Adipocyte (in vitro differentiated cells): ENCODE results near the gene GLTP.

Source experiments
- DNase-seq: peaks from one replicate; pipeline ENCODE4 v3.0.0-alpha.2; 2015; ENCODE audit warnings: low read depth
- H3K27me3 ChIP-seq: replicated peaks from 2 replicates; pipeline ENCODE4 v1.7.0; 2013; ENCODE audit warnings: mild to moderate bottlenecking, low read length, moderate library complexity; ENCODE audit not compliant: control insufficient read depth, insufficient read depth
- H3K36me3 ChIP-seq: 2 replicates; pipeline ENCODE4 v1.7.0; 2013; ENCODE audit warnings: low read length, mild to moderate bottlenecking, moderate library complexity; ENCODE audit not compliant: control insufficient read depth, insufficient read depth, severe bottlenecking
- H3K4me1 ChIP-seq: 2 replicates; pipeline ENCODE4 v1.7.0; 2013; ENCODE audit warnings: mild to moderate bottlenecking, low read length, moderate library complexity; ENCODE audit not compliant: control insufficient read depth, insufficient read depth
- H3K4me3 ChIP-seq: 2 replicates; pipeline ENCODE4 v1.7.0; 2013; ENCODE audit warnings: mild to moderate bottlenecking, low read length, moderate library complexity
- H3K9ac ChIP-seq: 2 replicates; pipeline ENCODE4 v1.7.0; 2013; ENCODE audit warnings: mild to moderate bottlenecking, low read length, moderate library complexity
- H3K9me3 ChIP-seq: 2 replicates; pipeline ENCODE4 v1.7.0; 2013; ENCODE audit warnings: mild to moderate bottlenecking, low read length, moderate library complexity; ENCODE audit not compliant: control insufficient read depth

GLTP gene

DNA sequence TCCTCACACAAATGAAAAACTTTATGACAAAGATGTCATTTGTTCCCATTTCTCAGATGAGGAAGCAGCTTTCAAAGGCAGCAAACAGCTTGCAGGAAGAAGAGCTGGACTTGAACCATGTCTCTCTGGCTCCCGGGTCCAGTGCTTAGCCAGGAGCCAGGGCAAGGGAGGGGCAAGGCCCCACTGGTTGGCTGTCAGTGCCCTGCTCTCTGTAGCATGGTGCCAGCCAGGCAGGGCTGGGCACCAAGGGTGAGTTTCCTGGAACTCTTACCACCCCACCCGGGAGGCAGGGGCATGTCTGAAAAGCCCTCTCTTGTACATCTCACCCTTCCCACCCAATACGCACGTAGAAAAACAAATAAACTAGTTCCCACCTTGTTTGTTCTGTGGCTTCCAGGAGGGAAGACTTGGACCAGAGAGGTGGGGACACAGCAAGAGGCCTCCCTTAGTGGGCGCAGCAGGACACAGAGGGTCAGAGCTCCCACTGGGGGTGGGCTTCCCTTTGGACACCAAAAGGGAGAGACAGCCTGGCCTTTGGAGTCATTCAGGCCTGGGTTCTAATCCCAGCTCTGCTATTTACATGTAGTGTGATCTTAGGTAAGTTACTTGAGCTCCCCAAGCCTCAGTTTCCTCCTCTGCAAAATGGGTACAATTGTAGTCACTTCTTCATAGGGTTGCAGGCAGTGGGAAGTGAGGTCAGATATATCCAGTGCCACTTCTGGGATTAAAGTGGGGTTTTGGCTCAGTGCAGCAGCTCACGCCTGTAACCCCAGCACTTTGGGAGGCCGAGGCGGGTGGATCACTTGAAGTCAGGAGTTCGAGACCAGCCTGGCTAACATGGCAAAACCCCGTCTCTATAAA lies 64.4 kb downstream of the GLTP start:
- no peak for DNase-seq
- Histone ChIP-seq H3K27me3 (no peaks in the 10 kb centered on the region), H3K4me1 (peaks cover 8% of the 10 kb centered on the region), H3K4me3 (no peak overlapping the region), H3K36me3 (peaks cover 8% of the 10 kb centered on the region), H3K9ac (no peak overlapping the region), H3K9me3 (peaks cover 5% of the 10 kb centered on the region)

DNA sequence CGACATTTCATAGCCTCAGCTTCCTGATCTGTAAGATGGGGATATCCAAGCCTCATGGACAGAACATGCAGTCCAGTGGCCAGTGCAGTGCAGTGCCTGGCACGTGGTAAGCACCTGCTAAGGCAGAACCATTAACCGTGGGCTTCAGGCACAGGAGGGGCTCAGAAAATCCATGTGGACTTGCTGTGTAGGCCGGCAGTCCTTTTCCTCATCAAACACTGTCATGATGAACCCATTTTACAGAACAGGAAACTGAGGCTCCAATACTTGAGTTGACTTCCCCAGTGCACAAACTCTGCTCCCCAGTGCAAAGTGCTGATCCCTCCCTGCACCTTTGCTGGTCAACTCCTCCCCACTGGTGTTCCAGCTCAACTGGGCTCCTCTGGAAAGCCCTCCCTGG lies 65.1 kb downstream of the GLTP start:
- peaks cover 8% of the 10 kb centered on the region for H3K4me1 ChIP-seq
- peaks cover 8% of the 10 kb centered on the region for H3K36me3 ChIP-seq
- DNase-seq: no peak
- H3K4me3 ChIP-seq: no peak overlapping the region
- H3K9ac ChIP-seq: no peak overlapping the region
- H3K9me3 ChIP-seq: peaks cover 5% of the 10 kb centered on the region
- no peaks in the 10 kb centered on the region for H3K27me3 ChIP-seq

DNA sequence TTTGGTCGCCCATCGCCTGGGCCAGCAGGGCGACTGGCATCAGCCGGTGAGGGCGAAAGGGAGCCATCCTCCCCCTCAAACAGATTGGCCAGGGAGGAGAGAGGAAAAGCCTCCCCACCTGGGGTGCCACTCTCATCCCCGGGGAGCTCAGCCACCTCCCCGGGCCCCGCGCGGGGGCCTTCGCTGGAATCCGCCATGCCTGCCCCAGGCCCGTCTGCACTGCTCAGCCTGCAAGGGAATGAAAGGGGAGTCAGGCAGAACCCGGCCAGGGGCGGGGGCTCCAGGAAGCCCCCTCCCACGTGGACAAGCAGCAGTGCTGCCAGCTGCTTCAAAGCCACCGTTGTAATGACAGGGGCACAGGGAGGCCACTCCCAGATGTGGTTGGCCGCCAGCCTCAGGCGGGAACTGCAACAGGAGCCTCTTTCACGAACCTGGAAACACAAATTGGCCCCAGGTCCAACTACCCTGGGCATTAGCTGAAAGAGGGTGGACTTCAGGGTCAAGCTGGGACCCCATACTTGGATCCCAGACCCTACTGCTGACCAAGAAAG lies 65.7 kb downstream of the GLTP start:
- DNase-seq: no peak
- Histone ChIP-seq H3K9me3 (peaks cover 5% of the 10 kb centered on the region), H3K4me3 (no peak overlapping the region), H3K9ac (no peak overlapping the region), H3K36me3 (peaks cover 8% of the 10 kb centered on the region), H3K27me3 (no peaks in the 10 kb centered on the region), H3K4me1 (peaks cover 8% of the 10 kb centered on the region)

DNA sequence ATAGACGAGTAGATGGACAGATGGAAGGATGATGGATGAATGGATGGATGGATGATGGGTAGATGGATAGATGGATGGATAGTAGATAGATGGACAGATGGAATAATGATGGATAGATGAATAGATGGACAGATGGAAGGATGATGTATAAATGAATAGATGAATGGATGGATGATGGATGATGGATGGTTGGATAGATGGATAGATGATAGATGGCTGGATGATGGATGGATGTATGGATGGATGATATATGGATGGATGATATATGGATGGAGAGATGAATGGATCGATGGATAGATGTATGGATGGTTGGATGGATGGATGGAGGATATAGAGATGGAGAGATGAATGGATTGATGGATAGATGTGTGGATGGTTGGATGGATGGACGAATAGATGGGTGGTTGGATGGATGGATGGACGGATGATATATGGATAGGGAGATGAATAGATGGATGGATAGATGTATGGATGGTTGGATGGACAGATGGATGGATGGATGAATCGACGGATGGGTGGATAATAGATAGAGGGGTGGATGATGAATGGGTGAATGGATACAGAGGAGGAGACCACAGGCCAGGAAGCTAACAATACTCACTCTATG lies 66.4 kb downstream of the GLTP start:
- Histone ChIP-seq H3K9ac (no peak overlapping the region), H3K4me3 (no peak overlapping the region), H3K36me3 (peaks cover 8% of the 10 kb centered on the region), H3K9me3 (peaks cover 5% of the 10 kb centered on the region), H3K4me1 (peaks cover 4% of the 10 kb centered on the region), H3K27me3 (no peaks in the 10 kb centered on the region)
- DNase-seq: no peak

DNA sequence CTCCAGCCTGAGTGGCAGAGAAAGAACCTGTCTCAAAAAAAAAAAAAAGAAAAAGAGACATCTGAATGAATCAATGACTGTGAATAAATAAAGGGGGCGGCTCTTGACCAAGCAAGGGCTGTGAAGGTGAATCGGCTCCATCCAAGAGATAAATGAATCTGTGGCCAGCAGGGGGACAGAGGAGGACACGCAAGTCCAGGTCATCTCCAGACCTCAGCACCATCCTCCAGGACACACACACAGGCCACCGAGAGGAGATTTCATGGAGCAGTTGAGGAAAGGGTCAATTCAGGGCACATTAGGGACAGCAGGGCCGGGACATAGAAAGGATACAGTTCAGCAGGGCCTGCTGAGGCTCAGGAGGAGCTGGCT lies 68.7 kb downstream of the GLTP start:
- Histone ChIP-seq H3K36me3 (peaks cover 8% of the 10 kb centered on the region), H3K4me3 (no peak overlapping the region), H3K9ac (no peak overlapping the region), H3K9me3 (peaks cover 5% of the 10 kb centered on the region), H3K4me1 (no peaks in the 10 kb centered on the region), H3K27me3 (no peaks in the 10 kb centered on the region)
- no peak for DNase-seq

DNA sequence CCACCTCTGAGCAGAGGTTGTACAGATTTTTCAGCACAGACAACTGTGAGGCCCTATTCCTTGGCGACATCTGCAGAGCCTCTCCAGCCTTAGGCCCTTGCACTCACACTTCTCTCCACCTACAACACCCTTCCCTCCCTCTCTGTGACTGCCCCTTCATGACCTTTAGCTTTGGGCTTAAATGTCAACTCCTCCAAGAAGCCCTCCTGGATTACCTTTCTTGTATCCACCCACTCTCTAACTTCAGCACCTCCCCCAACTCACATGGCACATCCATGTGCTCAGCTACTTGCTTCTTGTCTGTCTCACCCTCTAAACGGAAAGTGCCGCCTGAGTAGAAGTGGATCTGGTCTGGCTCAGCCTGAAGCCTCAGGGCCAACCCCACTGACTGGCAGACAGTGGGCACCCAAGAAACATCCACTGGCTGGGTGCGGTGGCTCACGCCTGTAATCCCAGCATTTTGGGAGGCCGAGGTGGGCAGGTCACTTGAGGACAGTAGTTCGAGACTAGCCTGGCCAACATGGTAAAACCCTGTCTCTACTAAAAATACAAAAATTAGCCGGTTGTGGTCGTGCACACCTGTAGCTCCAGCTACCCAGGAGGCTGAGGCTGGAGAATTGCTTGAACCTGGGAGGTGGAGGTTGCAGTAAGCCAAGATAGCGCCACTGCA lies 69.3 kb downstream of the GLTP start:
- Histone ChIP-seq H3K27me3 (no peaks in the 10 kb centered on the region), H3K4me3 (no peak overlapping the region), H3K4me1 (no peaks in the 10 kb centered on the region), H3K9ac (no peak overlapping the region), H3K36me3 (peaks cover 8% of the 10 kb centered on the region), H3K9me3 (peaks cover 5% of the 10 kb centered on the region)
- no peak for DNase-seq

DNA sequence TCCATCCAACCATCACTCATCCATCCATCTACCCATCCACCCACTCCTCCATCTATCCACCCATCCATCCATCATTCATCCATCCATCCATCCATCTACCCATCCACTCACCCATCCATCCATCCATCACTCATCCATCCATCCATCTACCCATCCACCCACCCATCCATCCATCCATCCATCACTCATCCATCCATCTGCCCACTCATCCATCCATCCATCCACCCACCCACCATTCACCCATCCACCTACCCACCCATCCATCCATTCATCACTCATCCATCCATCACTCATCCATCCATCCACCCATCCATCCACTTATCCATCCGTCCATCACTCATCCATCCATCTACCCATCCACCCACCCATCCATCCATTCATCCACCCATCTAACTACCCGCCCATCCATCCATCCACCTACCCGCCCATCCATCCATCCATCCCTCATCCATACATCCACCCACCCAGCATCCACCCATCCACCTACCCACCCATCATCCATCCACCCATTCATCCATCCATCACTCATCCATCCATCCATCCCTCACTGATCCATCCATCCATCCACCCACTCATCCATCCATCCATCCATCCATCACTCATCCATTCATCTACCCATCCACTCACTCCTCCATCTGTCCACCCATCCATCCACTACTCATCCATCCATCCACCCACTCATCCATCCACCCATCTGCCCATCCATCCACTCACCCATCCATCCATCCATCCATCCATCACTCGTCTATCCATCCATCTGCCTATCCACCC lies 71.3 kb downstream of the GLTP start:
- no peak for DNase-seq
- Histone ChIP-seq H3K36me3 (peaks cover 7% of the 10 kb centered on the region), H3K4me3 (no peak overlapping the region), H3K9ac (no peak overlapping the region), H3K9me3 (peaks cover 2% of the 10 kb centered on the region), H3K27me3 (no peaks in the 10 kb centered on the region), H3K4me1 (no peaks in the 10 kb centered on the region)

DNA sequence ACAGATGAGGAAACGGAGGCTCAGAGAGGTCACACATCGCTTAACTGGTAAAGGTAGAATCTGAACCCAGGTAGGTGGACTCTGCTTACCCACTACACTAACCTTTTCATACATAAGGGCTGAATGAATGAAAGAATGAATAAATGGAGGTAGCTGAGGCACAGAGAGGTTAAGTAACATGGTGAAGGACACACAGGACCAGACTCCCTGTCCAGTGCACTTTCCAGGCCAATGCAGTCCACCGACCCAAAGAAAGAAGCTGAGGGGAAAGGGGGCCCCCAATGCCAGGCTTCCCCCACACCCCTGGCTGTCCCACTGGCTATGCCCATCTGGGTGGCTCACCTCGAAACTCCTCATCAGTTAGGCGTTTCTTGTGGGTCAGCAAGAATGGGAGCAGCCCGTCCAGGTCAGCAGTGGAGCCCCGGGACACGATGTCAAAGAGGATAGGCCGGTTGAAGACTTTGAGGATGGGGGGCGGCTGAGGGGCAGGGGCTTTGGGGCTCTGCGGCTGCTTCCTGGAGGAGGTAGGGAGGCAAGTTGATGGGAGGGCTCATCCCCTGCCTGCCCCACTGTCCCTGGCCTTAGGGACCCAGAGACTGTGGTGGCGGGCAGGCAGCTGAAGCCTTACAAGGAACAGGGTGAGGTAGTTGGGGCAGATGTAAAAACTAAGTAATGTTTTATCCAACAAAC lies 72.2 kb downstream of the GLTP start:
- DNase-seq: no peak
- Histone ChIP-seq H3K9me3 (no peaks in the 10 kb centered on the region), H3K27me3 (no peaks in the 10 kb centered on the region), H3K4me1 (no peaks in the 10 kb centered on the region), H3K9ac (no peak overlapping the region), H3K4me3 (no peak overlapping the region), H3K36me3 (peaks cover 3% of the 10 kb centered on the region)

DNA sequence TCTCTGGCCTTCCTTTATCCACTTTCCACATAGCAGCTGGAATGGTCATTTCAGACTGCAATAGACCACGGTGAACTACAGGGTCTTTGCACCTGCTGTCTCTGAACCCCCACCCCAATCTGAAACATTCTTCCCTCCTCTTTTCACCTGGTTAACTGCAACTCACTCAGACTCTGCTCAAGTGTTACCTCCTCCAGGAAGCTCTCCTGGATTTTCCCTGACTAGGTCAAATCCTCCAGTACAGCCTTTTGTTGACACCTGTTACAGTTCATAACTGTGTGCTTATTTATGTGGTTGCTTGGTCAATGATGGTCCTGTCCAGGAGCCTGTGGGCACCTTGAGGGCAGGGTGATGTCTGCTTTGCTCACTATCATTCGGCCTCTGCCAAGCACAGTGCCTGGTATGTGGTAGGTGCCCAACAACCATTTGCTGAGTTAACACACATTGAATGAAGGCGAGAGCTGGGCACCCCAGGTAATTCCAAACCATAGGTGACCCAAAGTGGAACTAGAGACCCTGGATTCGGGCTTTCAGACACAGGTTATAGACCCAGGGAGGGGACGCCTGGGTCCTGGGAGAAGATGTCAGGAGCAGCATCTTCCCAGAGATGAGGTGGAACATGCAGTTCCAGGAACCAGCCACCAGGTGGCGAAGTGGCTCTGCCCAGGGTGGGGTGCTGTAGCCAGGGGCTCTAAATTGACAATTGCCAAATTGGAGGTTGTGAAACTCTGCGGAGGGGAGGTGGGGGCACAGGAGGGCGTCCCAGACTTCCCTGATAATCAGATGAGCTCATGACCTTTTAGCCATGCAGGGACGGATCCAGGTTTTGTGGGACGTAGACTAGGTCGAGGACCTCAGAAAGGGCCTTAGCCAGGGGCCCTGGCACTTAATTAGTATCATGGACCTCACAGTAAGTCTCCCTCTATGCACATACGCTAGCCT lies 75.2 kb downstream of the GLTP start:
- no peaks in the 10 kb centered on the region for H3K9me3 ChIP-seq
- H3K9ac ChIP-seq: no peak overlapping the region
- peak; percentile 86 for DNase-seq
- H3K36me3 ChIP-seq: no peaks in the 10 kb centered on the region
- no peaks in the 10 kb centered on the region for H3K4me1 ChIP-seq
- no peaks in the 10 kb centered on the region for H3K27me3 ChIP-seq
- no peak overlapping the region for H3K4me3 ChIP-seq

DNA sequence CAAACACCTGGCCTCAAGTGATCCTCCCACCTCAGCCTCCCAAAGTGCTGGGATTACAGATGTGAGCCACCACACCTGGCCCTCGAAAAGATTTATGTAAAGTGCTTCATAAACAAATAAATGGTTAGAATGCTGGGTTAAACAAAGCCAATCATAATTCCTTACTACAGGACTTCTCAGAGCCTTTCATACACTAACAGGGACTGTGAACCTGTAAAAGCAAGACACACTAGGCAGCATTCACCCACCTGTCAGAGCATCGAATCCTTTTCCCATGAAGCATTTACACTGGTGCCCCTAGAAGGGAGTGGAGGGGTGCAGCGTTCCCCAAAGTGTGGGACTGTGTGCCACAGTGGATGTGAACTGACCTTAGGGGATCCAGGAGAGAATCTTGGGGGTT lies 76.7 kb downstream of the GLTP start:
- Histone ChIP-seq H3K4me1 (no peaks in the 10 kb centered on the region), H3K9me3 (no peaks in the 10 kb centered on the region), H3K4me3 (no peak overlapping the region), H3K27me3 (no peaks in the 10 kb centered on the region), H3K9ac (no peak overlapping the region), H3K36me3 (no peaks in the 10 kb centered on the region)
- DNase-seq: no peak
